ENCODE data around the gene REEP5. TPM values are rescaled to one million over a fixed set of nuclear protein-coding genes. Genes with fewer than 3 reads are reported as not detected.

The REEP5 gene
- total RNA-seq, 1 experiment from 2014 or later, result 46.2 TPM

GRCh38 chr5:112968411-112969106 lies 46.5 kb upstream of the REEP5 start:
- Histone ChIP-seq H4K20me1 (ENCODE audit: control insufficient read depth, insufficient read depth, insufficient read length) (no peaks in the 10 kb centered on the region), H4K8ac (replicated peaks; ENCODE audit: insufficient read length, low read depth, low read length) (no peak overlapping the region), H3K4me1 (ENCODE audit: insufficient read depth, low read length) (no peaks in the 10 kb centered on the region; the same call in 1 of the 2 replicates), H3K79me2 (ENCODE audit: insufficient read depth, low read length) (no peaks in the 10 kb centered on the region), H3T11ph (ENCODE audit: low read length) (no peak overlapping the region), H2BK15ac (ENCODE audit: low read depth, low read length) (no peak overlapping the region), H3K9me3 (ENCODE audit: control insufficient read depth, low read depth, low read length) (no peaks in the 10 kb centered on the region), H3K27me3 (ENCODE audit: insufficient read depth, low read length) (no peaks in the 10 kb centered on the region), H3K79me1 (ENCODE audit: insufficient read depth, low read depth, low read length, poor library complexity, severe bottlenecking) (no peaks in the 10 kb centered on the region), H3K18ac (ENCODE audit: insufficient read length, low read depth, low read length) (no peak overlapping the region), H2BK20ac (ENCODE audit: low read depth, low read length, poor library complexity, severe bottlenecking) (no peak overlapping the region), H3K14ac (ENCODE audit: insufficient read depth, low read length) (no peak overlapping the region), H2BK120ac (ENCODE audit: low read depth, low read length, poor library complexity, severe bottlenecking) (no peak overlapping the region), H3K23ac (ENCODE audit: insufficient read length, low read depth, low read length) (no peak overlapping the region), H2BK12ac (ENCODE audit: insufficient read length, low read depth, low read length) (no peak overlapping the region), H3K4ac (ENCODE audit: low read depth, low read length) (no peak overlapping the region), H2AK5ac (ENCODE audit: insufficient read length, low read length) (no peak overlapping the region), H3K4me2 (ENCODE audit: insufficient read depth, insufficient read length, low read length) (no peak overlapping the region), H3K9ac (ENCODE audit: extremely low read depth, insufficient read length, low read length) (no peak overlapping the region), H3K23me2 (ENCODE audit: insufficient read length, low read depth, low read length, poor library complexity, severe bottlenecking) (no peaks in the 10 kb centered on the region), H4K91ac (ENCODE audit: insufficient read length, low read depth, low read length) (no peak overlapping the region), H2BK5ac (ENCODE audit: insufficient read length, low read length) (no peak overlapping the region), H3K56ac (ENCODE audit: insufficient read length, low read depth, low read length) (no peak overlapping the region), H2AFZ (ENCODE audit: low read length) (no peak overlapping the region), H4K5ac (ENCODE audit: insufficient read length, low read depth, low read length) (no peak overlapping the region), H3K27ac (ENCODE audit: insufficient read length, low read depth, low read length) (no peak overlapping the region)
- WGBS (ENCODE audit: extremely low coverage, insufficient read length, low lambda C conversion rate), result no CpG with 5 or more reads among the region's 5 CpGs
- H3K4me3 Mint-ChIP-seq, result no peak overlapping the region
- peaks cover 8 to 12% of the 10 kb centered on the region in 2 experiments for H3K4me1 Mint-ChIP-seq
- no peak for DNase-seq
- H3K27me3 Mint-ChIP-seq (ENCODE audit: low read depth), result no peaks in the 10 kb centered on the region
- H3K9me3 Mint-ChIP-seq, result no peaks in the 10 kb centered on the region
- TF ChIP-seq CTCF (conservative IDR thresholded peaks at IDR 0.05), result no peak
- H3K27ac Mint-ChIP-seq, result peak overlapping the region in 1 of 3 experiments; percentile 79; a peak in 1 of 7 replicates
- no peaks in the 10 kb centered on the region for H3K36me3 Mint-ChIP-seq (ENCODE audit: insufficient read depth in 1 of 3, low read depth in 3 of 3)
